Body of pancreas (tissue), 4 donors: ENCODE measurements around the gene PIK3CD. TPM values are rescaled to one million over a fixed set of nuclear protein-coding genes. Genes with fewer than 3 reads are reported as not detected.

Experiments
- ATAC-seq: fragments of 150-250 bp; one replicate; pipeline ENCODE4 v1.9.1; 2016
- DNase-seq, 4 donors: peaks; one replicate each; pipeline ENCODE4 v3.0.0-alpha.2; 2019
- H3K27ac ChIP-seq, 4 donors: fragments of 200-600 bp; sonication (generic); 1 replicate in 3 of 4; 2 replicates in 1 of 4; pipeline versions ENCODE4 v1.5.1 to v1.6.1; 2016 to 2019; ENCODE audit warnings: mild to moderate bottlenecking in 1 of 4, mixed read lengths in 1 of 4, moderate library complexity in 1 of 4
- H3K27me3 ChIP-seq, 2 donors: fragments of 200-600 bp; sonication (generic); one replicate each; pipeline ENCODE4 v1.6.0; 2016; ENCODE audit warnings: mild to moderate bottlenecking in 1 of 2
- H3K36me3 ChIP-seq, 2 donors: fragments of 200-600 bp; sonication (generic); replicated peaks in 1 of 2; 2 replicates each; pipeline ENCODE4 v1.5.1; 2016; ENCODE audit warnings: low read depth in 2 of 2; ENCODE audit not compliant: insufficient read depth in 1 of 2
- H3K4me1 ChIP-seq: fragments of 200-600 bp; sonication (generic); one replicate; pipeline ENCODE4 v1.6.0; 2016
- H3K4me3 ChIP-seq, 2 donors: fragments of 200-600 bp; sonication (generic); 1 replicate in 1 of 2; 2 replicates in 1 of 2; pipeline ENCODE4 v1.5.1; 2016 to 2019
- H3K9me3 ChIP-seq, 3 donors: fragments of 200-600 bp; sonication (generic); 1 replicate in 2 of 3; 2 replicates in 1 of 3; pipeline ENCODE4 v1.5.1; 2016
- POLR2A ChIP-seq, 3 donors: fragments of 450-650 bp; IDR thresholded peaks; one replicate each; pipeline ENCODE4 v1.6.1; 2016; ENCODE audit warnings: antibody characterized with exemption in 3 of 3, mild to moderate bottlenecking in 2 of 3
- WGBS, 2 donors: methylation state at CpG; one replicate each; pipeline ENCODE4 v1.1.5; 2017; 5-methylcytosine and 5-hydroxymethylcytosine counted together
- intact Hi-C: fragments of 100-400 bp; cut with DNase I; formaldehyde crosslinking; loops from one replicate; pipeline ENCODE4 v1.15.1; 2023
- total RNA-seq, 2 donors: library from RNA; depleted of rRNA; stranded (reverse); fragments of >200 nt; gene quantifications; one replicate each; pipeline ENCODE4 v1.1.0, GENCODE V29; 2016
- TF ChIP-seq, protein P1 (sequence below), 7 experiments: fragments of 450-650 bp in 4 of 7; fragments of 200-600 bp in 3 of 7; sonication (generic) in 3 of 7; IDR thresholded peaks; one replicate each; pipeline ENCODE4 v1.5.1; 2016 to 2019; ENCODE audit warnings: antibody characterized with exemption in 7 of 7

Gene PIK3CD
- total RNA-seq, 2 donors from 2014 or later: 3.3 to 6.2 TPM

- Histone ChIP-seq H3K4me1 (peaks cover 6% of the 10 kb centered on the region), H3K9me3 (no peaks in the 10 kb centered on the region), H3K27ac (no peak overlapping the region), H3K27me3 (no peaks in the 10 kb centered on the region), H3K4me3 (no peak overlapping the region), H3K36me3 (no peaks in the 10 kb centered on the region)
- TF ChIP-seq, protein P1, sequence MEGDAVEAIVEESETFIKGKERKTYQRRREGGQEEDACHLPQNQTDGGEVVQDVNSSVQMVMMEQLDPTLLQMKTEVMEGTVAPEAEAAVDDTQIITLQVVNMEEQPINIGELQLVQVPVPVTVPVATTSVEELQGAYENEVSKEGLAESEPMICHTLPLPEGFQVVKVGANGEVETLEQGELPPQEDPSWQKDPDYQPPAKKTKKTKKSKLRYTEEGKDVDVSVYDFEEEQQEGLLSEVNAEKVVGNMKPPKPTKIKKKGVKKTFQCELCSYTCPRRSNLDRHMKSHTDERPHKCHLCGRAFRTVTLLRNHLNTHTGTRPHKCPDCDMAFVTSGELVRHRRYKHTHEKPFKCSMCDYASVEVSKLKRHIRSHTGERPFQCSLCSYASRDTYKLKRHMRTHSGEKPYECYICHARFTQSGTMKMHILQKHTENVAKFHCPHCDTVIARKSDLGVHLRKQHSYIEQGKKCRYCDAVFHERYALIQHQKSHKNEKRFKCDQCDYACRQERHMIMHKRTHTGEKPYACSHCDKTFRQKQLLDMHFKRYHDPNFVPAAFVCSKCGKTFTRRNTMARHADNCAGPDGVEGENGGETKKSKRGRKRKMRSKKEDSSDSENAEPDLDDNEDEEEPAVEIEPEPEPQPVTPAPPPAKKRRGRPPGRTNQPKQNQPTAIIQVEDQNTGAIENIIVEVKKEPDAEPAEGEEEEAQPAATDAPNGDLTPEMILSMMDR (IDR thresholded peaks at IDR 0.05): no peak
- no peak for TF ChIP-seq POLR2A (IDR thresholded peaks at IDR 0.05)
- WGBS, 2 donors: 81 to 92% methylated on average over 2 of the region's 2 CpGs
- no peak for DNase-seq
- no peak for ATAC-seq
- intact Hi-C loops: no loop called here
These were observed 112.4 kb downstream of the PIK3CD start for GRCh38 chr1:9763914-9764313.

DNA sequence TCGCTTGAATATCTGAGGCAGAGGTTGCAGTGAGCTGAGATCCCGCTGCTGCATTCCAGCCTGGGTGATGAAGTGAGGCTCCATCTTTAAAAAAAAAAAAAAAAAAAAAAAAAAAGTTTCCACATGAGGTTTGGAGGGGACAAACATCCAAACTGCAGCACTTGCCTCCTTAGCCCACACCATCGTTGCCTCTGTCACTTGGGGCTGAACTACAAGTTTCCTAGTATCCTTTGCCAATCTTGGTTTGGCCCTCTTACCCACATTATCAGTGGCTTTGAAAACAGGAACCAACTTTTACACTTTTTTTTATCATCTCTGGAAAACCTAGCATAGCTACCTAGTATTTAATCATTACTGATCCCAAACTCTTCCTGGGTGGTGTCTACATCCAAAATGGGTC is 113.0 kb downstream of the PIK3CD start:
- ATAC-seq: no peak

GRCh38 chr1:9766759-9767442 is 115.4 kb downstream of the PIK3CD start:
- DNase-seq: peak in 1 of 4 donors; percentile 12
- no peak for TF ChIP-seq POLR2A (IDR thresholded peaks at IDR 0.05)
- TF ChIP-seq, protein P1 (IDR thresholded peaks at IDR 0.05): no peak
- H3K9me3 ChIP-seq: no peaks in the 10 kb centered on the region
- H3K27me3 ChIP-seq: no peaks in the 10 kb centered on the region
- H3K4me1 ChIP-seq: no peaks in the 10 kb centered on the region
- WGBS, 2 donors: 95 to 98% methylated on average over 13 to 15 of the region's 15 CpGs
- intact Hi-C loops: no loop called here
- no peak overlapping the region for H3K4me3 ChIP-seq
- no peaks in the 10 kb centered on the region for H3K36me3 ChIP-seq
- no peak for ATAC-seq
- no peak overlapping the region for H3K27ac ChIP-seq

More for the DNA sequence above, 113.0 kb downstream of the PIK3CD start:
- TF ChIP-seq, protein P1 (IDR thresholded peaks at IDR 0.05): no peak
- no peak for TF ChIP-seq POLR2A (IDR thresholded peaks at IDR 0.05)
- Histone ChIP-seq H3K9me3 (no peaks in the 10 kb centered on the region), H3K27ac (no peak overlapping the region), H3K27me3 (no peaks in the 10 kb centered on the region), H3K4me3 (no peak overlapping the region), H3K4me1 (peaks cover 6% of the 10 kb centered on the region), H3K36me3 (no peaks in the 10 kb centered on the region)
- WGBS, 2 donors: 73 to 80% methylated on average over 2 to 3 of the region's 3 CpGs
- no peak for DNase-seq
- intact Hi-C loops: no loop called here

DNA sequence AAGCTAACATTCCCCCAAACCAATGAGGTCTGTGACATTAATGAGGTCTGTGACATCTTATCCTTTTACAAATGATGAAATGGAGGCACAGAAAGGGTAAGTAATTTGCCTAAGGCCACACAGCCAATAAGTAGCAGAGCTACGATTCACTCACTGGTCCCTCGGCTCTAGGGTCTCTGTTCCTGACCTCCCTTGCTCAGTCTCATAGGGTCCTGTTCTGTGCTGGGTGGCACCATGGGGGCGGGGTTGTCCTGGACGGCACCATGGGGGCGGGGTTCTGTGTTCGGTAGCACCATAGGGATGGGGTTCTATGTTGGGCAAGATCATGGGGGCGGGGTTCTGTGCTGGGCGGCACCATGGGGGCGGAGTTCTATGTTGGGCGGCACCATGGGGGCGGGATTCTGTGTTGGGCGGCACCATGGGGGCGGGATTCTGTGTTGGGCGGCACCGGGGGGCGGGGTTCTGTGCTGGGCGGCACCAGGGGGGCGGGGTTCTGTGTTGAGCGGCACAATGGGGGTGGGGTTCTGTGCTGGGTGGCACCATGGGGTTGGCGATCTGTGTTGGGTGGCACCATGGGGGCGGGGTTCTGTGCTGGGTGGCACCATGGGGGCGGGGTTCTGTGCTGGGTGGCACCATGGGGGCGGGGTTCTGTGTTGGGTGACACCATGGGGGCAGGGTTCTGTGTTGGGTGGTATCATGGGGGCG is 116.6 kb downstream of the PIK3CD start:
- no peak for TF ChIP-seq POLR2A (IDR thresholded peaks at IDR 0.05)
- TF ChIP-seq, protein P1 (IDR thresholded peaks at IDR 0.05): no peak
- DNase-seq (no peak), ATAC-seq (no peak)
- H3K27ac ChIP-seq: no peak overlapping the region
- intact Hi-C loops: no loop called here
- WGBS, 2 donors: 87 to 90% methylated on average over 11 to 14 of the region's 24 CpGs
- H3K9me3 ChIP-seq: no peaks in the 10 kb centered on the region
- no peaks in the 10 kb centered on the region for H3K27me3 ChIP-seq
- no peak overlapping the region for H3K4me3 ChIP-seq
- no peaks in the 10 kb centered on the region for H3K4me1 ChIP-seq
- peaks cover 0 to 7% of the 10 kb centered on the region in 2 donors for H3K36me3 ChIP-seq
